ENCODE results near the gene MACROH2A2.
A peak's percentile ranks its signal among the peaks of the same experiment; 100 is the strongest.
"Not testable (repeated sequence)": the region's sequence is repeated elsewhere in the genome, so short reads cannot be mapped to it uniquely, and the experiment has no call there.

MACROH2A2 gene

GRCh38 chr10:70145666-70146488, 93.2 kb downstream of the MACROH2A2 start:
- DNase-seq (ENCODE audit: extremely low spot score, insufficient read length, low read depth) = peak; percentile 50
- peak; percentile 36 for FAIRE-seq

GRCh38 chr10:70146489-70147258, 94.0 kb downstream of the MACROH2A2 start, which contains the start of gene TYSND1:
TYSND1 (minus strand) TSS chr10:70146700; CDS start chr10:70146586, 114 bp downstream.
- peak; percentile 95 for DNase-seq (ENCODE audit: extremely low spot score, insufficient read length, low read depth)
- FAIRE-seq = peak; percentile 98

- no peak for FAIRE-seq
- DNase-seq (ENCODE audit: extremely low spot score, insufficient read length, low read depth) = no peak
Measured at GRCh38 chr10:70147259-70147625, 94.6 kb downstream of the MACROH2A2 start.

GRCh38 chr10:70148516-70148915, 95.9 kb downstream of the MACROH2A2 start:
- no peak for FAIRE-seq
- DNase-seq (ENCODE audit: extremely low spot score, insufficient read length, low read depth) = no peak

- DNase-seq (ENCODE audit: extremely low spot score, insufficient read length, low read depth) (no peak), FAIRE-seq (no peak)
Measured at GRCh38 chr10:70155255-70155838, 102.7 kb downstream of the MACROH2A2 start.

- no peak for DNase-seq (ENCODE audit: extremely low spot score, insufficient read length, low read depth)
- FAIRE-seq = no peak
Measured at GRCh38 chr10:70158113-70158512, 105.5 kb downstream of the MACROH2A2 start.

DNA sequence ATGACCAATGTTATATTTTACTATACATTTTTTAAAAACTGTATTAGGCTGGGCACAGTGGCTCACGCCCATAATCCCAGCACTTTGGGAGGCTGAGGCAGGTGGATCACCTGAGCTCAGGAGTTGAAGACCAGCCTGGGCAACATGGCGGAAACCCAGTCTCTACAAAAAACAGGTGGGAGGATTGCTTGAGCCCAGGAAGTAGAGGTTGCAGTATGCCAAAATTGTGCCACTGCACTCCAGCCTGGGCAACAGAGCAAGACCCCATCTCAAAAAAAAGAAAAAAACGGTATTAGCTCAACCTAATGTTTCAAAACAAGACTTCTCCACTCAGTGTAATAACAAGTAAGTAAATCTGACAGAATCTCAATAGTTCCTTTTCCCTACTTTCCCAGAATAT, 106.7 kb downstream of the MACROH2A2 start:
- not testable (repeated sequence) for FAIRE-seq; DNase-seq (ENCODE audit: extremely low spot score, insufficient read length, low read depth)

DNA sequence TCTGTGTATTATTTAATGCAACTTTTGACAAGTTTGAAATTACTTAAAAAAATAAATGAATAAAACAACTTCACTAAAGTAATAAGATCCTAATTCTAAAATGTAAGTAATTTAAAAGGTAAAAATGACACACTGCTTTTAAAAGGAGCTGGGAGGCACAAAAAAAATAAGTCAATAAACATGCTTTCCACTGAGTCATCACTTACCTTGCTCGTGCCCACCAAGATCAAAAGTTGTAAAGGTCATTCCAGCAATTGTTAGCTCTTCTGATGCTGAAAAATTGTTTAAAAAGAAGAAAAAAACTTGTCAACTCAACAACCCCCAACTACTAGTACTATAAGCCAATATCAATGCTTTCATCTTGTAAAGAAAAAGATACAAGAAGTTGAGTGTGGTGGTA, 108.2 kb downstream of the MACROH2A2 start:
- FAIRE-seq (no peak), DNase-seq (ENCODE audit: extremely low spot score, insufficient read length, low read depth) (no peak)

Data from GM18507 (cell line).